Progenitor cell of endocrine pancreas (in vitro differentiated cells): Measurements from ENCODE around the gene TUBD1. TPM values are rescaled to one million over a fixed set of nuclear protein-coding genes. Genes with fewer than 3 reads are reported as not detected.
A peak's percentile ranks its signal among the peaks of the same experiment; 100 is the strongest.

ENCODE experiments used
- DNase-seq: peaks from one replicate; pipeline ENCODE4 v3.0.0; 2021; ENCODE audit warnings: low spot score; ENCODE audit not compliant: unreplicated experiment
- H3K27ac Mint-ChIP-seq: 2 replicates; pipeline ENCODE4 v1.8.0; 2021; ENCODE audit warnings: mild to moderate bottlenecking, moderate library complexity, mixed read lengths
- H3K27me3 Mint-ChIP-seq: 2 replicates; pipeline ENCODE4 v1.8.0; 2021; ENCODE audit warnings: mixed read lengths
- H3K36me3 Mint-ChIP-seq: 2 replicates; pipeline ENCODE4 v1.8.0; 2022; ENCODE audit warnings: mixed read lengths; ENCODE audit not compliant: insufficient read depth
- H3K4me1 Mint-ChIP-seq: 2 replicates; pipeline ENCODE4 v1.8.0; 2021; ENCODE audit warnings: low read depth, mixed read lengths
- H3K4me3 Mint-ChIP-seq: 2 replicates; pipeline ENCODE4 v1.8.0; 2021; ENCODE audit warnings: low read depth, mild to moderate bottlenecking, moderate library complexity, mixed read lengths
- H3K9me3 Mint-ChIP-seq: 2 replicates; pipeline ENCODE4 v1.8.0; 2021; ENCODE audit warnings: low read depth, mixed read lengths
- CTCF ChIP-seq: fragments of 200-600 bp; sonication (generic); IDR thresholded peaks from one replicate; pipeline ENCODE4 v1.5.0; 2021; ENCODE audit warnings: antibody characterized with exemption, mild to moderate bottlenecking; ENCODE audit not compliant: unreplicated experiment
- total RNA-seq: library from RNA; stranded (reverse); gene quantifications from 2 replicates; pipeline ENCODE4 v1.2.1, GENCODE V29; 2021

TUBD1 gene
- total RNA-seq, 1 donor from 2014 or later: 31.7 TPM

- Mint-ChIP-seq H3K36me3 (peaks cover 11% of the 10 kb centered on the region), H3K27ac (peak overlapping the region; percentile 26), H3K4me3 (no peak overlapping the region), H3K4me1 (no peaks in the 10 kb centered on the region), H3K27me3 (no peaks in the 10 kb centered on the region), H3K9me3 (no peaks in the 10 kb centered on the region)
- no peak for DNase-seq
- TF ChIP-seq CTCF: no peak
These were observed 20.4 kb downstream of the TUBD1 start for GRCh38 chr17:59872351-59872750.

- H3K9me3 Mint-ChIP-seq: no peaks in the 10 kb centered on the region
- DNase-seq: no peak
- no peaks in the 10 kb centered on the region for H3K4me1 Mint-ChIP-seq
- H3K4me3 Mint-ChIP-seq: no peak overlapping the region
- peaks cover 9% of the 10 kb centered on the region for H3K36me3 Mint-ChIP-seq
- no peak for TF ChIP-seq CTCF
- no peak overlapping the region for H3K27ac Mint-ChIP-seq
- H3K27me3 Mint-ChIP-seq: no peaks in the 10 kb centered on the region
These were observed 22.3 kb downstream of the TUBD1 start for GRCh38 chr17:59870482-59870881.

GRCh38 chr17:59869941-59870218 lies 22.9 kb downstream of the TUBD1 start:
- H3K27me3 Mint-ChIP-seq: no peaks in the 10 kb centered on the region
- H3K4me1 Mint-ChIP-seq: no peaks in the 10 kb centered on the region
- peaks cover 10% of the 10 kb centered on the region for H3K36me3 Mint-ChIP-seq
- DNase-seq: no peak
- TF ChIP-seq CTCF: no peak
- H3K4me3 Mint-ChIP-seq: no peak overlapping the region
- no peaks in the 10 kb centered on the region for H3K9me3 Mint-ChIP-seq
- H3K27ac Mint-ChIP-seq: no peak overlapping the region

GRCh38 chr17:59863616-59864015 lies 29.1 kb downstream of the TUBD1 start:
- DNase-seq: no peak
- peaks cover 19% of the 10 kb centered on the region for H3K36me3 Mint-ChIP-seq
- no peaks in the 10 kb centered on the region for H3K4me1 Mint-ChIP-seq
- H3K27me3 Mint-ChIP-seq: no peaks in the 10 kb centered on the region
- no peak overlapping the region for H3K27ac Mint-ChIP-seq
- no peak overlapping the region for H3K4me3 Mint-ChIP-seq
- no peaks in the 10 kb centered on the region for H3K9me3 Mint-ChIP-seq
- TF ChIP-seq CTCF: no peak

GRCh38 chr17:59859444-59860025 lies 33.2 kb downstream of the TUBD1 start:
- H3K36me3 Mint-ChIP-seq: peaks cover 17% of the 10 kb centered on the region
- TF ChIP-seq CTCF: peak; percentile 54
- peaks cover 16% of the 10 kb centered on the region for H3K4me1 Mint-ChIP-seq
- H3K27me3 Mint-ChIP-seq: no peaks in the 10 kb centered on the region
- no peak for DNase-seq
- peaks cover 3% of the 10 kb centered on the region for H3K9me3 Mint-ChIP-seq
- H3K4me3 Mint-ChIP-seq: no peak overlapping the region
- H3K27ac Mint-ChIP-seq: peak overlapping the region; percentile 20
